ENCODE measurements around the gene TRIP11.

Gene TRIP11

GRCh38 chr14:92009604-92010003 lies 30.3 kb downstream of the TRIP11 start:
- DNase-seq, result no peak

GRCh38 chr14:92005019-92005418 lies 34.8 kb downstream of the TRIP11 start:
- DNase-seq, result no peak

- no peak for DNase-seq
Measured at GRCh38 chr14:92004062-92004461, 35.8 kb downstream of the TRIP11 start.

- no peak for DNase-seq
Measured at GRCh38 chr14:91998667-91999570, 40.9 kb downstream of the TRIP11 start.

GRCh38 chr14:91997492-91997891 lies 42.4 kb downstream of the TRIP11 start:
- DNase-seq, result no peak

GRCh38 chr14:91996948-91997371 lies 42.9 kb downstream of the TRIP11 start:
- no peak for DNase-seq

GRCh38 chr14:91987192-91987591 lies 52.7 kb downstream of the TRIP11 start:
- DNase-seq, result no peak

- DNase-seq, result no peak
Measured at GRCh38 chr14:91985521-91986255, 54.2 kb downstream of the TRIP11 start.

- no peak for DNase-seq
Measured at GRCh38 chr14:91985008-91985407, 54.9 kb downstream of the TRIP11 start.

- DNase-seq, result no peak
Measured at GRCh38 chr14:91983588-91983987, 56.3 kb downstream of the TRIP11 start.

- DNase-seq, result no peak
Measured at GRCh38 chr14:91980157-91980556, 59.7 kb downstream of the TRIP11 start.

- no peak for DNase-seq
Measured at GRCh38 chr14:91977884-91978283, 62.0 kb downstream of the TRIP11 start.

- DNase-seq, result no peak
Measured at GRCh38 chr14:91975763-91976162, 64.1 kb downstream of the TRIP11 start.

- DNase-seq, result no peak
Measured at GRCh38 chr14:91971188-91971778, 68.6 kb downstream of the TRIP11 start.

- DNase-seq, result peak; percentile 17
Measured at GRCh38 chr14:91968280-91968679, 71.6 kb downstream of the TRIP11 start.

GRCh38 chr14:91964724-91965123 lies 75.1 kb downstream of the TRIP11 start:
- DNase-seq, result no peak

- DNase-seq, result no peak
Measured at GRCh38 chr14:91964011-91964410, 75.8 kb downstream of the TRIP11 start.

GRCh38 chr14:91963465-91963864 lies 76.4 kb downstream of the TRIP11 start:
- no peak for DNase-seq

GRCh38 chr14:91961297-91962220 lies 78.3 kb downstream of the TRIP11 start:
- DNase-seq, result no peak

GRCh38 chr14:91957876-91958313 lies 82.0 kb downstream of the TRIP11 start:
- DNase-seq, result no peak

GRCh38 chr14:91956616-91957015 lies 83.2 kb downstream of the TRIP11 start:
- DNase-seq, result no peak

- DNase-seq, result no peak
Measured at GRCh38 chr14:91955168-91955567, 84.7 kb downstream of the TRIP11 start.
